IMR-90 (cell line): Measurements from ENCODE around the gene TLX1. TPM values are rescaled to one million over a fixed set of nuclear protein-coding genes. Genes with fewer than 3 reads are reported as not detected.

Experiments used
- ATAC-seq: fragments of 200-7000 bp; cut with Tn5 transposase; 2 replicates; pipeline ENCODE4 v1.9.1; 2020; ENCODE audit warnings: low read depth, mild to moderate bottlenecking, moderate library complexity
- BruUV-seq: library from RNA; stranded (reverse); fragments of 400-500 nt; replicated peaks from 2 replicates; lab custom pipeline; 2021; lab: Mats Ljungman, UMichigan
- CTCF ChIA-PET: fragments of 300-600 bp; formaldehyde crosslinking; extraction: SDS; loops from one replicate; lab custom pipeline; 2021; ENCODE audit warnings: antibody characterized with exemption; lab: Yijun Ruan, JAX
- POLR2A ChIA-PET: fragments of 300-600 bp; sonication (Branson Sonifier 250); formaldehyde crosslinking; loops from one replicate; lab custom pipeline; 2022; ENCODE audit warnings: antibody characterized with exemption; ENCODE audit not compliant: unreplicated experiment; lab: Charles Lee
- DNase-seq: peaks from one replicate; pipeline ENCODE4 v3.0.0; 2013
- H2AFZ ChIP-seq: replicated peaks from 2 replicates; pipeline ENCODE3; 2013; ENCODE audit warnings: low read length, mild to moderate bottlenecking; ENCODE audit not compliant: poor library complexity
- H2AK5ac ChIP-seq: 2 replicates; pipeline ENCODE4 v1.6.1; 2013; ENCODE audit warnings: low read depth, low read length, inconsistent platforms
- H2AK9ac ChIP-seq: replicated peaks from 2 replicates; pipeline ENCODE3; 2013; ENCODE audit warnings: mild to moderate bottlenecking, low read depth, low read length, moderate library complexity; ENCODE audit not compliant: poor library complexity
- H2BK120ac ChIP-seq: 2 replicates; pipeline ENCODE4 v1.6.1; 2013; ENCODE audit warnings: low read depth, low read length, inconsistent platforms
- H2BK15ac ChIP-seq: 3 replicates; pipeline ENCODE4 v1.6.1; 2013; ENCODE audit warnings: low read depth, low read length, inconsistent platforms
- H2BK20ac ChIP-seq: 2 replicates; pipeline ENCODE4 v1.6.1; 2013; ENCODE audit warnings: low read depth, mild to moderate bottlenecking, inconsistent platforms, low read length, moderate library complexity
- H2BK5ac ChIP-seq: 2 replicates; pipeline ENCODE4 v1.6.1; 2013; ENCODE audit warnings: mild to moderate bottlenecking, low read depth, low read length, inconsistent platforms; ENCODE audit not compliant: poor library complexity, severe bottlenecking
- H3K14ac ChIP-seq: replicated peaks from 2 replicates; pipeline ENCODE4 v1.6.1; 2013; ENCODE audit warnings: low read depth, low read length, inconsistent platforms
- H3K18ac ChIP-seq: 2 replicates; pipeline ENCODE4 v1.6.1; 2013; ENCODE audit warnings: low read depth, low read length, control low read depth
- H3K23ac ChIP-seq: 2 replicates; pipeline ENCODE4 v1.6.1; 2013; ENCODE audit warnings: low read depth, low read length, inconsistent platforms
- H3K27ac ChIP-seq: 2 replicates; pipeline ENCODE4 v1.5.1; 2013; ENCODE audit warnings: mild to moderate bottlenecking, control low read depth, low read length; ENCODE audit not compliant: insufficient read depth
- H3K27me3 ChIP-seq: 2 replicates; pipeline ENCODE4 v1.6.1; 2013; ENCODE audit warnings: low read length; ENCODE audit not compliant: control insufficient read depth, insufficient read depth
- H3K36me3 ChIP-seq: 2 replicates; pipeline ENCODE4 v1.6.1; 2013; ENCODE audit warnings: low read length, mixed read lengths; ENCODE audit not compliant: control insufficient read depth, insufficient read depth
- H3K4ac ChIP-seq: 2 replicates; pipeline ENCODE4 v1.6.1; 2013; ENCODE audit warnings: low read depth, low read length, inconsistent platforms
- H3K4me1 ChIP-seq: 2 replicates; pipeline ENCODE4 v1.6.1; 2013; ENCODE audit warnings: low read length, mixed read lengths; ENCODE audit not compliant: control insufficient read depth, insufficient read depth
- H3K4me2 ChIP-seq: 2 replicates; pipeline ENCODE4 v1.6.1; 2013; ENCODE audit warnings: low read depth, mild to moderate bottlenecking, control low read depth, low read length, moderate library complexity
- H3K4me3 ChIP-seq: 2 replicates; pipeline ENCODE4 v1.5.1; 2013; ENCODE audit warnings: low read depth, mild to moderate bottlenecking, control low read depth, low read length, moderate library complexity; ENCODE audit not compliant: insufficient read depth
- H3K56ac ChIP-seq: 2 replicates; pipeline ENCODE4 v1.6.1; 2013; ENCODE audit warnings: low read length, inconsistent platforms; ENCODE audit not compliant: insufficient read depth; ENCODE audit errors: extremely low read depth
- H3K79me1 ChIP-seq, 2 experiments: 2 replicates each; pipeline ENCODE4 v1.6.1; 2013; ENCODE audit warnings: low read length in 2 of 2, inconsistent platforms in 1 of 2, low read depth in 1 of 2
- H3K9ac ChIP-seq: 2 replicates; pipeline ENCODE4 v1.6.1; 2013; ENCODE audit warnings: low read depth, low read length, control low read depth
- H3K9me1 ChIP-seq: 2 replicates; pipeline ENCODE4 v1.6.1; 2013; ENCODE audit warnings: low read length, inconsistent platforms; ENCODE audit not compliant: insufficient read depth
- H3K9me3 ChIP-seq: 2 replicates; pipeline ENCODE4 v1.6.1; 2013; ENCODE audit warnings: low read length; ENCODE audit not compliant: control insufficient read depth, insufficient read depth
- H4K20me1 ChIP-seq: 2 replicates; pipeline ENCODE4 v1.6.1; 2013; ENCODE audit warnings: low read length, inconsistent platforms; ENCODE audit not compliant: insufficient read depth
- H4K5ac ChIP-seq: 2 replicates; pipeline ENCODE4 v1.6.1; 2013; ENCODE audit warnings: mild to moderate bottlenecking, low read depth, low read length, control low read depth
- H4K8ac ChIP-seq, 2 experiments: 2 replicates each; pipeline ENCODE4 v1.6.1; 2013; ENCODE audit warnings: low read depth in 2 of 2, low read length in 2 of 2, control low read depth in 1 of 2, inconsistent platforms in 1 of 2
- H4K91ac ChIP-seq: 2 replicates; pipeline ENCODE4 v1.6.1; 2013; ENCODE audit warnings: low read depth, low read length, inconsistent platforms; ENCODE audit not compliant: insufficient read depth
- BHLHE40 ChIP-seq: fragments of 150-350 bp; IDR thresholded peaks from 2 replicates; pipeline ENCODE4 v1.6.1; 2016; ENCODE audit warnings: mild to moderate bottlenecking, low read depth, low read length
- CEBPB ChIP-seq: IDR thresholded peaks from 2 replicates; pipeline ENCODE4 v1.6.1; 2012; ENCODE audit warnings: low read depth, low read length, improper control_type of control experiment
- CHD1 ChIP-seq: IDR thresholded peaks from 2 replicates; pipeline ENCODE4 v1.6.1; 2012; ENCODE audit warnings: low read depth, low read length, improper control_type of control experiment
- FOS ChIP-seq: fragments of 150-350 bp; IDR thresholded peaks from 2 replicates; pipeline ENCODE4 v1.6.1; 2016; ENCODE audit warnings: low read depth, low read length
- MAFK ChIP-seq: IDR thresholded peaks from 2 replicates; pipeline ENCODE4 v1.6.1; 2012; ENCODE audit warnings: low read depth, low read length, improper control_type of control experiment
- MAZ ChIP-seq: IDR thresholded peaks from 2 replicates; pipeline ENCODE4 v1.6.1; 2012; ENCODE audit warnings: low read depth, mild to moderate bottlenecking, low read length, improper control_type of control experiment, moderate library complexity, borderline replicate concordance
- MXI1 ChIP-seq: IDR thresholded peaks from 2 replicates; pipeline ENCODE4 v1.6.1; 2012; ENCODE audit warnings: low read depth, mild to moderate bottlenecking, low read length, moderate library complexity, borderline replicate concordance
- NFE2L2 ChIP-seq: fragments of 150-350 bp; IDR thresholded peaks from 2 replicates; pipeline ENCODE4 v1.6.1; 2016; ENCODE audit warnings: low read depth, mild to moderate bottlenecking, low read length
- POLR2A ChIP-seq: IDR thresholded peaks from 2 replicates; pipeline ENCODE4 v1.6.1; 2012; ENCODE audit warnings: mild to moderate bottlenecking, low read depth, low read length
- RAD21 ChIP-seq: IDR thresholded peaks from 2 replicates; pipeline ENCODE4 v1.6.1; 2012; ENCODE audit warnings: low read length, improper control_type of control experiment
- RCOR1 ChIP-seq: IDR thresholded peaks from 2 replicates; pipeline ENCODE4 v1.6.1; 2012; ENCODE audit warnings: mild to moderate bottlenecking, low read length, improper control_type of control experiment; ENCODE audit not compliant: insufficient replicate concordance
- RFX5 ChIP-seq: IDR thresholded peaks from 2 replicates; pipeline ENCODE4 v1.8.0; 2012; ENCODE audit warnings: low read depth, mild to moderate bottlenecking, low read length, moderate library complexity
- SMC3 ChIP-seq: fragments of 150-350 bp; IDR thresholded peaks from 2 replicates; pipeline ENCODE4 v1.6.1; 2016; ENCODE audit warnings: low read depth, mild to moderate bottlenecking, antibody characterized with exemption, low read length, moderate library complexity
- WGBS, 2 experiments: methylation state at CpG; one replicate each; pipeline versions ENCODE4 v1.1.5 to v1.1.7; 2013; ENCODE audit warnings: missing lambda C conversion rate in 2 of 2; ENCODE audit not compliant: insufficient read length in 1 of 2; ENCODE audit errors: extremely low coverage in 2 of 2; 5-methylcytosine and 5-hydroxymethylcytosine counted together
- dilution Hi-C: fragments of 300-500 bp; cut with HindIII; formaldehyde crosslinking; loops from one replicate; pipeline ENCODE4 v1.14.3; 2018; ENCODE audit warnings: low sequenced_read_pairs; ENCODE audit not compliant: unreplicated experiment
- in situ Hi-C: fragments of 300-500 bp; cut with MboI; formaldehyde crosslinking; loops from 3 replicates; pipeline ENCODE4 v1.14.3; 2019; ENCODE audit warnings: low sequenced_read_pairs, inconsistent platforms, mixed read lengths
- intact Hi-C: fragments of 100-400 bp; cut with micrococcal nuclease; formaldehyde crosslinking; loops from 2 replicates; pipeline ENCODE4 v1.10.0; 2022
- polyA plus RNA-seq, 3 experiments: library from polyadenylated mRNA; depleted of rRNA; stranded (reverse); fragments of >200 nt; gene quantifications; 2 replicates each; pipeline ENCODE4 v1.2.3, GENCODE V29; 2012; ENCODE audit warnings: low replicate concordance in 1 of 3
- total RNA-seq: library from RNA; depleted of rRNA; stranded (reverse); fragments of >200 nt; gene quantifications from 2 replicates; pipeline ENCODE4 v1.2.3, GENCODE V29; 2012
- TF ChIP-seq, protein P1 (sequence below): fragments of 150-350 bp; IDR thresholded peaks from 2 replicates; pipeline ENCODE4 v1.6.1; 2016; ENCODE audit warnings: low read depth, mild to moderate bottlenecking, low read length, moderate library complexity, borderline replicate concordance
- TF ChIP-seq, protein P2 (sequence below): fragments of 150-350 bp; IDR thresholded peaks from 2 replicates; pipeline ENCODE4 v1.6.1; 2017; ENCODE audit warnings: mild to moderate bottlenecking, antibody characterized with exemption, low read length, low read depth

TLX1 gene
- total and polyA plus RNA-seq, 2 of the 4 experiments (the other 2 are of a cell fraction), result not detected

DNA sequence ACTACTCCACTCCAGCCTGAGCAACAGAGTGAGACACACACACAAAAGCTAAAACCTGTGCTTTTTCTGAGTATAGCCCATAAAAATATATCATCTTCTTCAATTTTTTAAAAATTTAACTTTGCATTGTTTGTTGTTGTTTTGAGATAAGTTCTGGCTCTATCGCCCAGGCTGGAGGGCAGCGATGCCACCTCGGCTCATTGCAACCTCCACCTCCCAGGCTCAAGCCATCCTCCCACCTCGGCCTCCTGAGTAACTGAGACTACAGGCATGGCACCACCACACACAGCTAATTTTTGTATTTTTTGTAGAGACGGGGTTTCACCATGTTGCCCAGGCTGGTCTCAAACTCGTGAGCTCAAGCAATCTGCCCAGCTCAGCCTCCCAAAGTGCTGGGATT is 14.3 kb upstream of the TLX1 start:
- no peaks in the 10 kb centered on the region for H3K4me1 ChIP-seq
- BruUV-seq, result no TSS peak
- intact Hi-C loops (no loop called here), dilution Hi-C loops (no loop called here), in situ Hi-C loops (no loop called here)
- no peaks in the 10 kb centered on the region for H4K20me1 ChIP-seq
- no peak overlapping the region for H4K91ac ChIP-seq
- no peak overlapping the region for H3K9ac ChIP-seq
- no peak overlapping the region for H3K56ac ChIP-seq
- H4K8ac ChIP-seq, result no peak overlapping the region
- no peaks in the 10 kb centered on the region for H3K9me3 ChIP-seq
- no peak overlapping the region for H2AK9ac ChIP-seq
- no peak overlapping the region for H2BK120ac ChIP-seq
- no peak overlapping the region for H4K5ac ChIP-seq
- POLR2A ChIA-PET, result no interaction called here
- CTCF ChIA-PET, result interaction anchor here (1.4 to 1.5 kb wide), 2 partner anchors 19 to 21 kb away, joined by 3 read pairs; no protein-coding TSS in a partner anchor
- H3K4me2 ChIP-seq, result no peak overlapping the region
- TF ChIP-seq CEBPB, result no peak
- no peak for TF ChIP-seq FOS
- TF ChIP-seq BHLHE40, result no peak
- no peak for TF ChIP-seq RFX5
- TF ChIP-seq MAZ, result no peak
- TF ChIP-seq, protein P1, sequence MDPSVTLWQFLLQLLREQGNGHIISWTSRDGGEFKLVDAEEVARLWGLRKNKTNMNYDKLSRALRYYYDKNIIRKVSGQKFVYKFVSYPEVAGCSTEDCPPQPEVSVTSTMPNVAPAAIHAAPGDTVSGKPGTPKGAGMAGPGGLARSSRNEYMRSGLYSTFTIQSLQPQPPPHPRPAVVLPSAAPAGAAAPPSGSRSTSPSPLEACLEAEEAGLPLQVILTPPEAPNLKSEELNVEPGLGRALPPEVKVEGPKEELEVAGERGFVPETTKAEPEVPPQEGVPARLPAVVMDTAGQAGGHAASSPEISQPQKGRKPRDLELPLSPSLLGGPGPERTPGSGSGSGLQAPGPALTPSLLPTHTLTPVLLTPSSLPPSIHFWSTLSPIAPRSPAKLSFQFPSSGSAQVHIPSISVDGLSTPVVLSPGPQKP, result no peak
- TF ChIP-seq CHD1, result no peak
- TF ChIP-seq RAD21, result no peak
- TF ChIP-seq POLR2A, result no peak
- no peak for TF ChIP-seq RCOR1
- no peak for TF ChIP-seq NFE2L2
- TF ChIP-seq, protein P2, sequence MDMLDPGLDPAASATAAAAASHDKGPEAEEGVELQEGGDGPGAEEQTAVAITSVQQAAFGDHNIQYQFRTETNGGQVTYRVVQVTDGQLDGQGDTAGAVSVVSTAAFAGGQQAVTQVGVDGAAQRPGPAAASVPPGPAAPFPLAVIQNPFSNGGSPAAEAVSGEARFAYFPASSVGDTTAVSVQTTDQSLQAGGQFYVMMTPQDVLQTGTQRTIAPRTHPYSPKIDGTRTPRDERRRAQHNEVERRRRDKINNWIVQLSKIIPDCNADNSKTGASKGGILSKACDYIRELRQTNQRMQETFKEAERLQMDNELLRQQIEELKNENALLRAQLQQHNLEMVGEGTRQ, result no peak
- TF ChIP-seq MXI1, result no peak
- no peak for TF ChIP-seq MAFK
- no peak for TF ChIP-seq SMC3
- ATAC-seq (no peak), DNase-seq (no peak)
- WGBS, 2 experiments, result no CpG with 5 or more reads among the region's 6 CpGs
- no peak overlapping the region for H2BK15ac ChIP-seq
- no peak overlapping the region for H3K23ac ChIP-seq
- no peak overlapping the region for H3K4me3 ChIP-seq
- H2BK5ac ChIP-seq, result no peak overlapping the region
- H3K36me3 ChIP-seq, result no peaks in the 10 kb centered on the region
- H2BK20ac ChIP-seq, result no peak overlapping the region
- H3K27me3 ChIP-seq, result peaks cover 78% of the 10 kb centered on the region
- no peak overlapping the region for H3K4ac ChIP-seq
- no peak overlapping the region for H2AFZ ChIP-seq
- H3K14ac ChIP-seq, result no peak overlapping the region
- no peak overlapping the region for H3K18ac ChIP-seq
- H2AK5ac ChIP-seq, result no peak overlapping the region
- no peaks in the 10 kb centered on the region for H3K9me1 ChIP-seq
- H3K79me1 ChIP-seq, result no peaks in the 10 kb centered on the region
- H3K27ac ChIP-seq, result no peak overlapping the region
